ENCODE data around the gene MTHFD2. TPM values are rescaled to one million over a fixed set of nuclear protein-coding genes. Genes with fewer than 3 reads are reported as not detected.

The MTHFD2 gene
- total and polyA plus RNA-seq, 2 of the 8 experiments (the other 6 are each of a cell fraction or from before 2014, with no cell fraction given): 99.5 to 291 TPM

DNA sequence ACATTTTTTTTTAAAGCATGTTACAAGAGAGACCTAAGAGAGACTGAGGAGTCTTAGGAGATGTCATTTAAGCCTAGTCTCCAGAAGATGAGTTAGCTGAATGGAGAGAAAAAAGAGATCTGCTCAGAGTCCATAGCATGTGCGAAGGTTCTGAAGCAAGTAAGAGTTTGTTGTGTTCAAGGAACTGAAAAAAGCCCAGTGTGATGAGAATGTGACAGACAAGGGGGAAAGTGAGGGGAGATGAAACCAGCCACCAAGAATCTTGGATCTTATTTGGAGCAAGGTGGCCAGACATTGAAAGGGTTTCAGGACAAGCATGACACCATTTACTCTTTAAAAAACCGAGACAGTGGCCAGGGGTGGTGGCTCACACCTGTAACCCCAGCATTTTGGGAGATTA, 14.5 kb upstream of the MTHFD2 start:
- CTCF ChIA-PET (ENCODE audit: partially characterized antibody): interaction anchor here (0.7 to 2.1 kb wide), 4 partner anchors 14 to 45 kb away, joined by 3 to 6 read pairs (median 4); partner anchors contain the start of gene MTHFD2

More for the DNA sequence above, 14.5 kb upstream of the MTHFD2 start:
- Histone ChIP-seq H3K9ac (replicated peaks in 1 of 4; ENCODE audit: extremely low read depth in 1 of 4, low read depth in 3 of 4, low read length in 3 of 4) (no peak overlapping the region), H3K4me2 (ENCODE audit: insufficient read depth in 1 of 2, low read depth in 2 of 2, low read length in 2 of 2) (no peak overlapping the region), H3K36me3 (ENCODE audit: control insufficient read depth in 2 of 4, insufficient read depth in 4 of 4, low read length in 3 of 4) (no peaks in the 10 kb centered on the region), H3K14ac (ENCODE audit: insufficient read length) (no peak overlapping the region), H2BK12ac (ENCODE audit: low read depth, low read length) (no peak overlapping the region), H3K56ac (replicated peaks; ENCODE audit: insufficient read length, low read depth, low read length) (no peak overlapping the region), H2BK20ac (ENCODE audit: low read length) (no peak overlapping the region), H2AFZ (ENCODE audit: low read length) (peak overlapping the region; percentile 67; the same call in 1 of the 2 replicates), H2AK5ac (ENCODE audit: low read depth, low read length) (no peak overlapping the region), H3K79me1 (ENCODE audit: low read depth, low read length) (no peaks in the 10 kb centered on the region), H3K18ac (ENCODE audit: extremely low read depth, low read length) (no peak overlapping the region), H2BK15ac (ENCODE audit: low read length) (no peak overlapping the region), H3K4ac (replicated peaks; ENCODE audit: insufficient read length, low read depth, low read length) (no peak overlapping the region), H4K91ac (replicated peaks; ENCODE audit: insufficient read length, low read length) (no peak overlapping the region), H4K5ac (ENCODE audit: insufficient read length, low read depth, low read length) (no peak overlapping the region), H3K27ac (ENCODE audit: low read depth, low read length) (no peak overlapping the region), H2BK120ac (replicated peaks; ENCODE audit: low read depth, low read length) (no peak overlapping the region), H2BK5ac (ENCODE audit: low read depth, low read length) (no peak overlapping the region), H3K9me3 (ENCODE audit: insufficient read depth in 2 of 2, low read depth in 1 of 2, low read length in 1 of 2) (no peaks in the 10 kb centered on the region), H3K23me2 (ENCODE audit: low read depth, low read length) (no peaks in the 10 kb centered on the region), H3K27me3 (replicated peaks in 1 of 4; ENCODE audit: control insufficient read depth in 3 of 4, extremely low read depth in 1 of 4, insufficient read depth in 3 of 4, low read length in 3 of 4) (no peaks in the 10 kb centered on the region), H4K20me1 (replicated peaks in 1 of 2; ENCODE audit: control insufficient read depth in 1 of 2, insufficient read depth in 2 of 2, low read length in 2 of 2) (no peaks in the 10 kb centered on the region), H4K8ac (ENCODE audit: extremely low read depth, insufficient read depth, low read length) (no peak overlapping the region), H3K4me3 (ENCODE audit: extremely low read depth in 1 of 4, insufficient read depth in 2 of 4, low read depth in 3 of 4, low read length in 4 of 4) (no peak overlapping the region), H3K79me2 (ENCODE audit: control insufficient read depth in 1 of 2, insufficient read depth in 2 of 2, low read length in 2 of 2) (no peaks in the 10 kb centered on the region), H3K4me1 (replicated peaks in 1 of 4; ENCODE audit: control insufficient read depth in 3 of 4, insufficient read depth in 4 of 4, low read length in 3 of 4) (peaks cover 3 to 9% (median 5%) of the 10 kb centered on the region in 4 experiments), H3K23ac (ENCODE audit: insufficient read length) (no peak overlapping the region)
- POLR2A ChIA-PET (ENCODE audit: partially characterized antibody): interaction anchor here (0.6 to 72.1 kb wide), 3 partner anchors 6 to 442 kb away, joined by 3 to 2699 read pairs (median 2699); partner anchors contain the start of genes BOLA3, MOB1A and MTHFD2
- FAIRE-seq: no peak
- TF ChIP-seq CBX5 (IDR thresholded peaks at IDR 0.05; ENCODE audit: low read depth, low read length) (no peak), SP4 (IDR thresholded peaks at IDR 0.05; ENCODE audit: low read length) (no peak), SIRT6 (IDR thresholded peaks at IDR 0.05; ENCODE audit: low read length) (no peak), GABPA (IDR thresholded peaks at IDR 0.05; ENCODE audit: borderline replicate concordance, insufficient read depth, low read length) (no peak), SIX5 (IDR thresholded peaks at IDR 0.05; ENCODE audit: low read depth, low read length) (no peak), ZNF274 (IDR thresholded peaks at IDR 0.05; ENCODE audit: borderline replicate concordance, extremely low read depth, low read length) (no peak)
- DNase-seq (ENCODE audit: low read depth in 1 of 2, low spot score in 2 of 2): no peak
- 94% methylated on average over 2 of the region's 2 CpGs; no CpG with 5 or more reads in 1 of the 2 experiments for WGBS, 2 experiments (ENCODE audit: extremely low coverage in 1 of 2, insufficient coverage in 1 of 2, insufficient read length in 1 of 2, insufficient replicate concordance in 2 of 2, low coverage in 1 of 2, low lambda C conversion rate in 2 of 2, missing lambda C conversion rate in 1 of 2)
